ENCODE measurements around the gene COL9A1.

DNA sequence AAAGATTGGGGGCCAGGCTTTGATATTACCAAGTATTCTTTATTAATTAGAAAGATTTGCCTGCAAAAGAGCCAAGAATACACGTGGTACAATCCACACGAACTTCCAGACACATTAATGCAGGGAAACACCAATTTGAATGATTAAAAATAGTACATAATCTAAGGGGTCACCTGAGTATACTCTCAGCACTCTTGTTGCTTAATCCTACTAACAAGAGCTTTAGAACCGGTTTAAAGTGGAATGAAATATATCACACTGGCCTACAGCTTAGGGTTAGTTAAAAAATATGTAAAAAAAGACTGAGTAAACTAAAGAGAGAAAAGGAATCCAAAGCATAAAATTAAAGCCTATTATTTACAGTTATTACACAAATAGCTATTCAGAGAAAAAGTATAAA is 49.0 kb downstream of the COL9A1 start:
- TF ChIP-seq, protein P1, sequence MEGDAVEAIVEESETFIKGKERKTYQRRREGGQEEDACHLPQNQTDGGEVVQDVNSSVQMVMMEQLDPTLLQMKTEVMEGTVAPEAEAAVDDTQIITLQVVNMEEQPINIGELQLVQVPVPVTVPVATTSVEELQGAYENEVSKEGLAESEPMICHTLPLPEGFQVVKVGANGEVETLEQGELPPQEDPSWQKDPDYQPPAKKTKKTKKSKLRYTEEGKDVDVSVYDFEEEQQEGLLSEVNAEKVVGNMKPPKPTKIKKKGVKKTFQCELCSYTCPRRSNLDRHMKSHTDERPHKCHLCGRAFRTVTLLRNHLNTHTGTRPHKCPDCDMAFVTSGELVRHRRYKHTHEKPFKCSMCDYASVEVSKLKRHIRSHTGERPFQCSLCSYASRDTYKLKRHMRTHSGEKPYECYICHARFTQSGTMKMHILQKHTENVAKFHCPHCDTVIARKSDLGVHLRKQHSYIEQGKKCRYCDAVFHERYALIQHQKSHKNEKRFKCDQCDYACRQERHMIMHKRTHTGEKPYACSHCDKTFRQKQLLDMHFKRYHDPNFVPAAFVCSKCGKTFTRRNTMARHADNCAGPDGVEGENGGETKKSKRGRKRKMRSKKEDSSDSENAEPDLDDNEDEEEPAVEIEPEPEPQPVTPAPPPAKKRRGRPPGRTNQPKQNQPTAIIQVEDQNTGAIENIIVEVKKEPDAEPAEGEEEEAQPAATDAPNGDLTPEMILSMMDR (conservative IDR thresholded peaks at IDR 0.05) = no peak
- TF ChIP-seq EZH2 (IDR thresholded peaks at IDR 0.05; ENCODE audit: low read depth) = no peak
